ENCODE data around the gene DUOXA2.

DUOXA2 gene

DNA sequence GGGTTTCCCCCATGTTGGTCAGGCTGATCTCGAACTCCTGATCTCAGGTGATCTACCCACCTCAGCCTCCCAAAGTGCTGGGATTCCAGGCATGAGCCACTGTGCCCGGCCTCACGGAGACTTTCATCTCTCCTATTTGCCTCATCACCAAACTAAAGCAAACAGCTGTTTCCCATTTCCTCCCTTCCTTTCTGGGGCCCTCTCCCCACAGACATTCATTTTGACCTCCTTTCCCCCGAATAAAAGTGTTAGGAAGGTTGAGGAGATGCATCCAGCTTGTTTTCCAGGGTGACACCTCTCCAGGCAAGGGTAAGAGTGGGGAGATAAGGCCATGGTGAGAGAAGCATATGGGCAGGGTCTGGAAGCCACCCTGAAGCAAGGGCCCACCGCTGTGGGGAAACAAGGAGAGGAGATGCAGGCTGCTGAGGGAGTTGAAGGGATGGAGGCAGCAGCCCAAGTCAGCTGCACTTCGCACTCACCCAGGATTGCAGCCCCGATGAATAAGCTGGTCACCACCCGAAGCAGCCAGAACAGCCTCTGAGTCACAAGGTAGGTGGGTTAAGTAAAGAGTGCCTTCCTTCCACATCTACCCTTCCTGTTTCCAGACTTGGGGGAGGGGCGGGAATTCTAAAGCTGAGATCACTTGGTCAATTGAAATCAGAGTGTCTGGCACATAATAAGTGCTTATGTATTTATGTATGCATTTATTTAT lies 7.7 kb downstream of the DUOXA2 start:
- no peak overlapping the region for H3K9ac ChIP-seq (ENCODE audit: low read length)
- H3K9me3 ChIP-seq (ENCODE audit: control insufficient read depth, low read length): no peaks in the 10 kb centered on the region
- H3K4me1 ChIP-seq (ENCODE audit: control insufficient read depth, insufficient read depth, low read length): peaks cover 25% of the 10 kb centered on the region
- H3K4me3 ChIP-seq (ENCODE audit: low read length): no peak overlapping the region
- no peaks in the 10 kb centered on the region for H3K36me3 ChIP-seq (ENCODE audit: control insufficient read depth, insufficient read depth, low read length)
- peaks cover 11% of the 10 kb centered on the region for H3K27me3 ChIP-seq (ENCODE audit: control insufficient read depth, insufficient read depth, low read length)

DNA sequence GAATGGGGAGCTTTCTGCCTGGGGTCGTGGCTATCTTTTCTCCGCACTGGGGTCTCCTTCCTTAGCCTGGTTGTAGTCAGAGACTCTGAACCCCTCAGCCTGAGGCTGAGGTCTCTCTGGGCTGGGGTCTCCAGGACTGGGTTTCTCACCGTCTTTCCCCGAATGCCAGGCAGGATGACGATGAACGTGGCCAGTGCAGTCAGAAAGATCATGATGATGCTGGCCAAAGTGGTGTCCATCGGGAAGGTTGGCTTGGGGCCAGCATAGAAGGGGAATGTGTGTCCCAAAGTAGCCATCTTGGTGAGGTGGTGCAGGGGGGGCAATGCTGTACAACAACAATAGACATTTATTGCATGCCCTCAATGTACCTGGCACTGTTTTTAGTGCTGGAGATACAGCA lies 8.6 kb downstream of the DUOXA2 start:
- H3K4me1 ChIP-seq (ENCODE audit: control insufficient read depth, insufficient read depth, low read length): peaks cover 16% of the 10 kb centered on the region
- no peaks in the 10 kb centered on the region for H3K36me3 ChIP-seq (ENCODE audit: control insufficient read depth, insufficient read depth, low read length)
- H3K9ac ChIP-seq (ENCODE audit: low read length): no peak overlapping the region
- no peaks in the 10 kb centered on the region for H3K9me3 ChIP-seq (ENCODE audit: control insufficient read depth, low read length)
- no peak overlapping the region for H3K4me3 ChIP-seq (ENCODE audit: low read length)
- H3K27me3 ChIP-seq (ENCODE audit: control insufficient read depth, insufficient read depth, low read length): peaks cover 6% of the 10 kb centered on the region

DNA sequence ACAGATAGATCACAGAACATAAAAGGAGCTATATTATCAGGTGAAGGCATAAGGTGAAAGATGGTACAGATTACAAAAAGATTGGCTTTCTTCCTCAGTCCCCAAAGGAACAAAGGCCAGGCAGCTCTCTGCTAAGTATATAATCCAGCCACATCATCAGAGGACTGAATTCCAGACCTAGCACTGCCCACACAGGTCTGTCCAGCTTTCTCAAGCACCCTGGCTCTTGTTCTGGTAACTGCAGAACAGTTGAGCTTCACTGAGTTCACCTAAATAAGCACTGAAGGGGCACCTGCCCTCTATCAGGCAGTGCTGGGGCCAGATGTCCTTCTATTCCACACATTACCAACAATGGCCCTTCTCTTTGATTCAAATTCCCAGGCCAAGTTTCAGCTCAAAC lies 9.3 kb downstream of the DUOXA2 start:
- Histone ChIP-seq H3K4me3 (ENCODE audit: low read length) (no peak overlapping the region), H3K27me3 (ENCODE audit: control insufficient read depth, insufficient read depth, low read length) (peaks cover 10% of the 10 kb centered on the region), H3K9me3 (ENCODE audit: control insufficient read depth, low read length) (no peaks in the 10 kb centered on the region), H3K4me1 (ENCODE audit: control insufficient read depth, insufficient read depth, low read length) (peaks cover 15% of the 10 kb centered on the region), H3K9ac (ENCODE audit: low read length) (no peak overlapping the region), H3K36me3 (ENCODE audit: control insufficient read depth, insufficient read depth, low read length) (no peaks in the 10 kb centered on the region)

- no peaks in the 10 kb centered on the region for H3K36me3 ChIP-seq (ENCODE audit: control insufficient read depth, insufficient read depth, low read length)
- peaks cover 20% of the 10 kb centered on the region for H3K4me1 ChIP-seq (ENCODE audit: control insufficient read depth, insufficient read depth, low read length)
- no peaks in the 10 kb centered on the region for H3K9me3 ChIP-seq (ENCODE audit: control insufficient read depth, low read length)
- H3K27me3 ChIP-seq (ENCODE audit: control insufficient read depth, insufficient read depth, low read length): peaks cover 32% of the 10 kb centered on the region
- no peak overlapping the region for H3K9ac ChIP-seq (ENCODE audit: low read length)
- H3K4me3 ChIP-seq (ENCODE audit: low read length): no peak overlapping the region
These were observed 12.5 kb downstream of the DUOXA2 start for GRCh38 chr15:45126535-45127158.

- H3K4me1 ChIP-seq (ENCODE audit: control insufficient read depth, insufficient read depth, low read length): peaks cover 9% of the 10 kb centered on the region
- H3K9ac ChIP-seq (ENCODE audit: low read length): no peak overlapping the region
- H3K4me3 ChIP-seq (ENCODE audit: low read length): no peak overlapping the region
- H3K9me3 ChIP-seq (ENCODE audit: control insufficient read depth, low read length): no peaks in the 10 kb centered on the region
- H3K27me3 ChIP-seq (ENCODE audit: control insufficient read depth, insufficient read depth, low read length): peaks cover 44% of the 10 kb centered on the region
- H3K36me3 ChIP-seq (ENCODE audit: control insufficient read depth, insufficient read depth, low read length): no peaks in the 10 kb centered on the region
These were observed 15.0 kb downstream of the DUOXA2 start for GRCh38 chr15:45128971-45129639.

DNA sequence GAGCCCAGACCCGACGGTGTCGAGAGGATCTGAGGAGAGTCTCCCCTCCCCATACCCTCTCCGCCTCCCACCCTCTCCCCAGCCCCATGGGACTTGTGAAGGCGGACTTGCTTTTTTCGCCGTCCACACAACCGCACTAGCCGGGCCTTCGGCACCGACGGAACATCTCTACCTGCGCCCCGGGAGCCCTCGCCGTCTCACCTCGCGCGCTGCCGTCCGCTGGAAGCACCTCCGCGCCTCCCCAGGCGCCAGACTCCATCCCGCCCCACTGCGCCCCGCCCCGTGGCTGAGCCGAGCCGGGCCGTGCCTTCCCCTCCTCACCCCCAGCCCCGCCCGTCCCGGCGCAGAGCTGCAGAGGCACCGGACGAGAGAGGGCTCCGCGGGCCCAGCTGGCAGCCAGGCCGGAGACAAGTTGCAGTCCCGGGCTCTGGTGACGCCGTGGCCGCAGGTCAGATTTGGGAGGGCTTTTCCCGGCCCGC lies 15.6 kb downstream of the DUOXA2 start, which contains the start of the genes DUOX1 and DUOXA1:
Gene DUOX1 (plus strand): TSS at position 344 of the 479 bp plus-strand sequence. CDS start 1,973 bp downstream, outside the sequence.
Gene DUOXA1 (minus strand): TSS at position 229 of the 479 bp plus-strand sequence. CDS start 6,865 bp downstream, outside the sequence.
- no peak within 1 kb of the TSS for H3K4me3 ChIP-seq (ENCODE audit: low read length)
- no peaks in the 10 kb centered on the region for H3K36me3 ChIP-seq (ENCODE audit: control insufficient read depth, insufficient read depth, low read length)
- H3K27me3 ChIP-seq (ENCODE audit: control insufficient read depth, insufficient read depth, low read length): peaks cover 50% of the 10 kb centered on the region
- peak within 1 kb of the TSS; percentile 22 for H3K9ac ChIP-seq (ENCODE audit: low read length)
- peaks cover 14% of the 10 kb centered on the region for H3K4me1 ChIP-seq (ENCODE audit: control insufficient read depth, insufficient read depth, low read length)
- no peaks in the 10 kb centered on the region for H3K9me3 ChIP-seq (ENCODE audit: control insufficient read depth, low read length)

DNA sequence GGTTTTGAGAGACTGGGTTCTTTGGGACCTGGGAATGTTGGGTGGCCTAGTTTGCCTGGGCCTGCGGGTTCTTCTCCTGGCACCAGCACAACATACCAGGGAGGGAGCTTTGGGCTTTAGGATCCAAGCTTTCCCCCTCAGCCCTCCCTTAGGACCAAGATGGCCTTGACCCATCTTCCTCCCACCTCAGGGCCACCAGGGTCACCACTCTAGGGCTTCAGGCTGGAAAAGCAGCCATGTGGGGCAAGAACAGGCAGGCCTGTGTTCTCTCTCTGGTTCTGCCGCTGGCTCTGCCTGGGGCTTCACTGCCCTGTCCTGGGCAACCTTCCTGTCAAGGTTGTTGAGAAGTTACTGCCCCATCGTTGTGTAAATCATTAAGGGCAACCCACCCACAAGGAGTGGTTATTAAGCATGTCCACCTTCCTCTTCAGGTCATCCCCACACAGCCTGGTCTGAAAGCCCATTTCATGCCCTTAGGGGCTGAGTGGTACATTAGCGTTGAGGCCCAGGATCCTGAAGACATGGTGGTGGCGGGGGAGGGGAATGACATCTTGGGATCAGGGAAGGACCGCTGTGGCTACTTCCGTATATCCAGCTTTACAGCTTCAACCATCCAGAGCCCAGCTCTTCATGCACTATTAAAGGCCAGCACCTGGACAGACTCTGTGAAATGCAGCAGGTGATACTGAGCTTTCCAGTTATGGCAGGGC lies 16.3 kb downstream of the DUOXA2 start:
- Histone ChIP-seq H3K4me1 (ENCODE audit: control insufficient read depth, insufficient read depth, low read length) (peaks cover 18% of the 10 kb centered on the region), H3K4me3 (ENCODE audit: low read length) (no peak overlapping the region), H3K36me3 (ENCODE audit: control insufficient read depth, insufficient read depth, low read length) (no peaks in the 10 kb centered on the region), H3K27me3 (ENCODE audit: control insufficient read depth, insufficient read depth, low read length) (peaks cover 58% of the 10 kb centered on the region), H3K9me3 (ENCODE audit: control insufficient read depth, low read length) (no peaks in the 10 kb centered on the region), H3K9ac (ENCODE audit: low read length) (peak overlapping the region; percentile 22)

- H3K27me3 ChIP-seq (ENCODE audit: control insufficient read depth, insufficient read depth, low read length): peaks cover 66% of the 10 kb centered on the region
- no peaks in the 10 kb centered on the region for H3K9me3 ChIP-seq (ENCODE audit: control insufficient read depth, low read length)
- H3K4me3 ChIP-seq (ENCODE audit: low read length): no peak overlapping the region
- H3K4me1 ChIP-seq (ENCODE audit: control insufficient read depth, insufficient read depth, low read length): peaks cover 18% of the 10 kb centered on the region
- H3K9ac ChIP-seq (ENCODE audit: low read length): no peak overlapping the region
- no peaks in the 10 kb centered on the region for H3K36me3 ChIP-seq (ENCODE audit: control insufficient read depth, insufficient read depth, low read length)
These were observed 17.4 kb downstream of the DUOXA2 start for GRCh38 chr15:45131510-45131909.

DNA sequence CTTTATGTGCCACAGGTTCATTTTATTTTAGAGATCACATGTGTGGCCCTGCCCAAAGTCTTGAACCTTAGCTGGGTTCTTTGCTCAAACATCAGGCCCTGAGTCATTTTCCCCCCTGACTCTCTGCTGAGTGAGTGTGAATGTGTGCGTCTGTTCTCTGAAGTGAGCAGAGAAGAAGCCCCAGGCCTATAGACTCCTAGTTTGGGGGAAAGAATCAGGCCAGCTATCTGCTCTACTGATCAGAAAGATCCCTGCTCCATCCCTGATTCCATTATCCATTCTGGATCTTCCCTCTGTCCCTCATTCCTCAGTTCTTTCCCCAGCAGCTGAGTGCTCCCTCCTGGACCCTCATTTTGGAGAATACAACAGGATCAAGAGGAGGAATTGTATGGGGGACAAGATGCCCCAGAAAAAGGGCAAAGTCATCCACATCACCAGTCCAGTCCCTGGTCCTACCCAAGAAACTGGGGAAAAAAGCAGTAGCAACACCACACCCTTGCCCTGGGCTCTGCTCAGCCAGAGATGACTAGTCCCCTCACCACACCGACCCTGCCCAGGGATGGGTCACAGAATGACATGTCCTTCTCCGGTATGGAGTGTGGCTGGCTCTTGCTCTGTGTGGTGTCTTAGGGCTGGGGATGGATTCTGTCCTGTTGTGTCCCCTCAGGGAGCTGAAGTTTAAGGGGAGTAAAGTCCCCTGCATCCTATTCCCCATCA lies 18.9 kb downstream of the DUOXA2 start:
- peaks cover 18% of the 10 kb centered on the region for H3K4me1 ChIP-seq (ENCODE audit: control insufficient read depth, insufficient read depth, low read length)
- H3K4me3 ChIP-seq (ENCODE audit: low read length): no peak overlapping the region
- no peaks in the 10 kb centered on the region for H3K9me3 ChIP-seq (ENCODE audit: control insufficient read depth, low read length)
- peaks cover 61% of the 10 kb centered on the region for H3K27me3 ChIP-seq (ENCODE audit: control insufficient read depth, insufficient read depth, low read length)
- no peak overlapping the region for H3K9ac ChIP-seq (ENCODE audit: low read length)
- H3K36me3 ChIP-seq (ENCODE audit: control insufficient read depth, insufficient read depth, low read length): no peaks in the 10 kb centered on the region

DNA sequence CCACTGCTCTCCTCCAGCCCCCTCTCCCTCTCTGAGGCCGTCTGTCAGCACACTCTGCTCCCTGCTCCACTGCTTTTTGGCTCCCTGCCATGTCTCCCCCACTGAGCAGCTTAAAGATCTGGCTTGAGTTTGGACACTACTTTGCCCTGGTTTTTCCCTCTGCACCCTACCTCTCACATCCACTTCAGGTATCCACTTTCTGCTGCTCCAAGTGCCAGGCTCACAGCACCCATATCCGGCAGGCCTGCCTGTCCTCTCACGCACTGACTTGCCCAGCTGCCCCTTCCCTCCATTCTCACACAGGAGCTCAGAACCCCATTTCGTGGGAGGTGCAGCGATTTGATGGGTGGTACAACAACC lies 19.4 kb downstream of the DUOXA2 start:
- Histone ChIP-seq H3K9me3 (ENCODE audit: control insufficient read depth, low read length) (no peaks in the 10 kb centered on the region), H3K27me3 (ENCODE audit: control insufficient read depth, insufficient read depth, low read length) (peaks cover 55% of the 10 kb centered on the region), H3K36me3 (ENCODE audit: control insufficient read depth, insufficient read depth, low read length) (no peaks in the 10 kb centered on the region), H3K4me3 (ENCODE audit: low read length) (no peak overlapping the region), H3K4me1 (ENCODE audit: control insufficient read depth, insufficient read depth, low read length) (peaks cover 18% of the 10 kb centered on the region), H3K9ac (ENCODE audit: low read length) (no peak overlapping the region)

DNA sequence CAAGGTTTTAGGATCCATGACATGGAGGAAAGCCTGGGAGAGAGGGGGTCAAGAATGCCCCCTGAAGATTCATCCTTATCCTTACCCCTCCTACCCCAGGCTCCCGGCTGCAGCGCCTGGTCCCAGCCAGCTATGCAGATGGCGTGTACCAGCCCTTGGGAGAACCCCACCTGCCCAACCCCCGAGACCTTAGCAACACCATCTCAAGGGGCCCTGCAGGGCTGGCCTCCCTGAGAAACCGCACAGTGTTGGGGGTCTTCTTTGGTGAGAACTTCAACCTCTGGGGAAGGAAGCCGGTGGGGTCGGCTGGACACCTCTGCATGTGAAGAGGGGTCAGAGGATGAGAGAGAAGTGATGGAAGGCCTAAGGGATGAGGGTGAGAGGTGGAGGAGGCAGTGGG lies 19.9 kb downstream of the DUOXA2 start:
- H3K4me3 ChIP-seq (ENCODE audit: low read length): no peak overlapping the region
- no peak overlapping the region for H3K9ac ChIP-seq (ENCODE audit: low read length)
- no peaks in the 10 kb centered on the region for H3K36me3 ChIP-seq (ENCODE audit: control insufficient read depth, insufficient read depth, low read length)
- H3K9me3 ChIP-seq (ENCODE audit: control insufficient read depth, low read length): no peaks in the 10 kb centered on the region
- H3K27me3 ChIP-seq (ENCODE audit: control insufficient read depth, insufficient read depth, low read length): peaks cover 50% of the 10 kb centered on the region
- H3K4me1 ChIP-seq (ENCODE audit: control insufficient read depth, insufficient read depth, low read length): peaks cover 19% of the 10 kb centered on the region
